MM.1S (cell line): Measurements from ENCODE around the gene SPDYE16.

Experiments used
- EZH2 ChIP-seq: fragments of 300-600 bp; sonication (generic); optimal IDR thresholded peaks from 2 replicates; pipeline ENCODE3; 2017; ENCODE audit warnings: low read depth, mild to moderate bottlenecking, antibody characterized with exemption, low read length, mixed read lengths
- EZH2phosphoT487 ChIP-seq: fragments of 300-600 bp; sonication (generic); IDR thresholded peaks from 2 replicates; pipeline ENCODE4 v1.6.1; 2018; ENCODE audit warnings: antibody characterized with exemption, low read length
- TF ChIP-seq, protein P1 (sequence below): fragments of 300-600 bp; sonication (generic); IDR thresholded peaks from 2 replicates; pipeline ENCODE4 v1.5.1; 2016; ENCODE audit warnings: antibody characterized with exemption, low read length, mixed read lengths

DNA sequence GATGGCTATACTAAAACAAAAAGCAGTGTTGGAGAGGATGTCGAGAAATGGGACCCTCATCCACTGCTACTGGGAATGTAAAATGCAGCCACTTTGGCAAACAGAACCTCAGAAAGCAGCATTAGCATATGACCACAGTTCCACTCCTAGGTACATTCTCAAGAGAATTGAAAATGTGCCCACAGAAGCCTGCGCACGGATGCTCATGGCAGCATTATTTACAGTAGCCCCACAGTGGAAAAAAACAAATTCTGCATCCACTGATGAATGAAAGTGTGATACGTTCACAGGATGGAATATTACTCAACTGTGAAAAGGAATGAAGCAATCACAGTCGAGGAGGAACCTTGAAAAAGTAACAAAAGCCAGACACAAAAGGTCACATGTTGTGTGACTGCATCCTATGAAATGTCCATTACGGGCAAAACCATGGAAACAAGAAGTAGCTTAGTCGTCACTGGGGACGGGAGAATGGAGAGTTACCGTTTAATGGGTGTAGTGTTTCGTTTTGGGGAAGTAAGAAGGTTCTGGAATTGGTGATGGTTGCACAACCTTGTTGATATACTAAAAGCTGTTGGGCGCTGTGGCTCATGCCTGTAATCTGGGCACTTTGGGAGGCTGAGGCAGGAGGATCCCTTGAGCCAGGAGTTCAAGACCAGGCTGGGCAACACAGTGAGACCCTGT, 35.2 kb downstream of the SPDYE16 start:
- TF ChIP-seq, protein P1, sequence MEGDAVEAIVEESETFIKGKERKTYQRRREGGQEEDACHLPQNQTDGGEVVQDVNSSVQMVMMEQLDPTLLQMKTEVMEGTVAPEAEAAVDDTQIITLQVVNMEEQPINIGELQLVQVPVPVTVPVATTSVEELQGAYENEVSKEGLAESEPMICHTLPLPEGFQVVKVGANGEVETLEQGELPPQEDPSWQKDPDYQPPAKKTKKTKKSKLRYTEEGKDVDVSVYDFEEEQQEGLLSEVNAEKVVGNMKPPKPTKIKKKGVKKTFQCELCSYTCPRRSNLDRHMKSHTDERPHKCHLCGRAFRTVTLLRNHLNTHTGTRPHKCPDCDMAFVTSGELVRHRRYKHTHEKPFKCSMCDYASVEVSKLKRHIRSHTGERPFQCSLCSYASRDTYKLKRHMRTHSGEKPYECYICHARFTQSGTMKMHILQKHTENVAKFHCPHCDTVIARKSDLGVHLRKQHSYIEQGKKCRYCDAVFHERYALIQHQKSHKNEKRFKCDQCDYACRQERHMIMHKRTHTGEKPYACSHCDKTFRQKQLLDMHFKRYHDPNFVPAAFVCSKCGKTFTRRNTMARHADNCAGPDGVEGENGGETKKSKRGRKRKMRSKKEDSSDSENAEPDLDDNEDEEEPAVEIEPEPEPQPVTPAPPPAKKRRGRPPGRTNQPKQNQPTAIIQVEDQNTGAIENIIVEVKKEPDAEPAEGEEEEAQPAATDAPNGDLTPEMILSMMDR, result no peak
- TF ChIP-seq EZH2phosphoT487, result no peak
- TF ChIP-seq EZH2, result no peak
